Frontal cortex (tissue), 4 donors: ENCODE measurements around the gene KDELR3. TPM values are rescaled to one million over a fixed set of nuclear protein-coding genes. Genes with fewer than 3 reads are reported as not detected.
A peak's percentile ranks its signal among the peaks of the same experiment; 100 is the strongest.

ENCODE experiments used
- DNase-seq, 2 donors: peaks; one replicate each; pipeline ENCODE4 v3.0.0; 2012; ENCODE audit warnings: low spot score in 2 of 2
- FAIRE-seq: peaks from 2 replicates; lab custom pipeline; 2012; peaks lifted over from hg19 to GRCh38; lab: Jason Lieb, UNC
- total RNA-seq: library from RNA; depleted of rRNA; stranded (reverse); fragments of >200 nt; gene quantifications from one replicate; pipeline ENCODE4 v1.2.3, GENCODE V29; 2014
- donor health status: control.
- donor health status: control.
- donor health status: control.

KDELR3 gene
- total RNA-seq, 1 donor from 2014 or later, result 1.2 TPM

DNA sequence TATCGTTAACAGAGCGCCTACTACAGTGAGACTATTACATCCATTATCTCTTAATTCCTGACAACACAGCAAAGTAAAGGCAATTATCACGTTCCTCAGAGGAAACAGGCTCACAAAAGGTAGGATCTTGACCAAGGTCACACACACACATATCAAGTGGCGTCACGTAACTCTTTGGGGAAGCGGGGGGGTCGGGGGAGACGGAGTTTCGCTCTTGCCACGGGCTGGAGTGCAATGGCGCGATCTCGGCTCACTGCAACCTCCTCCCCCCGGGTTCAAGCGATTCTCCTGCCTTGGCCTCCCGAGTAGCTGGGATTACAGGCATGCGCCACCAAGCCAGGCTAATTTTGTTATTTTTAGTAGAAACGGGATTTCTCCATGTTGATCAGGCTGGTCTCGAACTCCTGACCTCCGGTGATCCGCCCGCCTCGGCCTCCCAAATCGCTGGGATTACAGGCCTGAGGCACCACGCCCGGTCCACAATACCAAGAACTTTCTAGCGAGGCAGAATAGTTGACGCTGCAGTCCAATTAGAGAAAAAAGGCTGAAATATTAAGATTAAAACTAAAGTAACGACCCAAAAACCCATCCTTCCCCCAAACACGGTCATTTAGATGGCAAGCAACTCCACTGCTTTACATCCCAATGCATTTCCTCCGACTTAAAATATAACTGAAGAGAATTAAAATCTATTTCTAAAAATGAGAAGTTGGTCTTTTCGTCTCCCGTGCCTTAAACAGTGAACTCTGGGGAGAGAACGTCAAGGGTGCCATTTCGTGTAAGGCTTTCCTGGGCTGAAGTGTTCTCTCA lies 37.0 kb downstream of the KDELR3 start:
- DNase-seq (no peak), FAIRE-seq (no peak)

DNA sequence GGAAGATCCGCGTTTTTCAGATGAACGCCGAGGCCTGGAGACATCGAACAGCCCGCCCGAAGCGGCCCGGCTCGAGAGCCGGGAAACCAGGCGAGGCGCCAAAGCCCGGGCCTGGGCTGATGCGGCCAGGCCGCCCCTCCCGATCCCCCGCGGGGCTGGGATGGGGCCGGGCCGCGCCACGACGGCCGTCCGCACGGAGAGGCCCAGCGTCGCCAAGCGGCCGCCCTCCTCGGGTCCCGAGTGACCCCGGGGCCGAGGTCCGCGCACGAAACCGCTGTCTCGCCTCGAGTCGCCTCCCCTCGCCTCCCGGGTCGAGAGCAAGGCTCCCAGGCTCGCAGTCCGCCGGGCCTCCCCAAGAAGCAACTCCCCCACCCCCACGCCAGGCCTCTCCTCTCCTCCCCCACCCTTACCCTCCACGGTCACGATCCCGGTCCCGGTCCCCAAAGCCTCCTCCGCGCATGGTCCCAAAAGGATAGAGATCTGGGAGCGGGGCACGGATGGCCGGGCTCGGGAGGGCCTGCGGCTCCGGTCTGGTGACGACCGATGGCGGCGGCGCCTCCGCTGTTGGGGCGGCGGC lies 37.7 kb downstream of the KDELR3 start:
- DNase-seq (peak; percentile 76 to 82), FAIRE-seq (no peak)

GRCh38 chr22:38506118-38506962 lies 38.4 kb downstream of the KDELR3 start, which contains the start of gene DDX17:
Gene DDX17 (minus strand): TSS chr22:38506311.
- DNase-seq (peak; percentile 88 to 93), FAIRE-seq (no peak)

DNA sequence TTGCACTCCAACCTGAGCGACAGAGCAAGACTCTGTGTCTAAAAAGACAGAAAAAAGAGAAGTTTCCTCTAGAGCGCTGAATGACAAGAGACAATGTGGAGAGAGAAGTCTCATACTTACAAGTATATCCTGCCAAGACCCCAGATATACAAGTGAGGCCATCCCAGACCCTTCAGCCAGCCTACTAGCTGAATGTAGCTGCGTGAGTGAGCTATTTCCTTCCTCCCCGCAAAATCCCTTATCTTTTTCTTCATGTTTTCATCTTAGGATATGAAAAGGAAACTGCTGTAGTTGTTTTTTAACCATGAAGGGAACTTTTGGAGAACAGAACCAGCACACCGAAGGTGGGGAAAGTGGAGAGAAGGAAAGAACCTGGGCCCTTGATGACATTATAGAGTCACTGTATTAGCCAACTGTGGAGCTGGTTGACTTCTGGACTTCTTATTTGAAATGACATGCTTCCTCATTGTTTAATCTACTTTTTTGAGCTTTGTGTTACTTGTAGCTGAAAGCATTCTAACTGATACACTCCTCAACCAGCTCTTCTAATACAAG lies 42.6 kb downstream of the KDELR3 start:
- DNase-seq, result no peak
- no peak for FAIRE-seq

- FAIRE-seq (no peak), DNase-seq (no peak)
These were observed 45.2 kb downstream of the KDELR3 start for GRCh38 chr22:38513063-38513462.

- DNase-seq (no peak), FAIRE-seq (no peak)
These were observed 50.7 kb downstream of the KDELR3 start for GRCh38 chr22:38518620-38519019.

DNA sequence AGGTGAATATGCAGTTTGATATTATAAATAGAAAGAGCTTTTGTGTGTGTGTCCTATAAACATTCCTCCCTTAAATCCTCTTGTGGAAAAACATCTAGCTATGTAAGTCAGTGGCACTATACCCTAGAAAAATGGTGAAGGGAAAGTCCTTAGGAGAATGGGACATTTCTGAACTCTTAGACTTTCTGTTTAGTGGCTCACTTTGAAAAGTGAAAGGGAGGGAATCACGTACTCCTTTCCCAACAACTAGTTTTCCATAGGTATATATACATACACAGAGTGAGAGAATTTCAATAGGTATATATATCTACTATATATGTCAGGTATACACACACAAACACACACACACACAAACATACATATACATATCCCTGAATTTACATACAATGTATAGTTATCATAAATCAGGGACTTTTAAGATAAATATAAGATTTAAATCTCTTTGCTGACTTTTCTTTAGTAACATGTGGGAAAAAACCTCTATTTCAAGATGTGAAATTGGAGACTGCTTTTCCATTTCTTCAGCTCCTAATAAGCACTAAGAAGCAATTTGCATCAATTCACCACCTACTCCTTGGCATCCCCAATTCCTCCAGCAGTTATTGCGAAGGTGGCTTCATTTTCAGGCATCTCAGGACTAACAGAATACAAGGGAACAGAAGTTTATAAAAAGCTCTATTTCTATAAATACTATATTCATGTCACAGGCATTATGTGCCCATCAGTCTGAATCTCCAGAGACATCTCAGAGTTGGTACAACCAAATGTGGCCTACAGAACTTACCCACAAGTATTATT lies 51.8 kb downstream of the KDELR3 start:
- FAIRE-seq (no peak), DNase-seq (no peak)

DNA sequence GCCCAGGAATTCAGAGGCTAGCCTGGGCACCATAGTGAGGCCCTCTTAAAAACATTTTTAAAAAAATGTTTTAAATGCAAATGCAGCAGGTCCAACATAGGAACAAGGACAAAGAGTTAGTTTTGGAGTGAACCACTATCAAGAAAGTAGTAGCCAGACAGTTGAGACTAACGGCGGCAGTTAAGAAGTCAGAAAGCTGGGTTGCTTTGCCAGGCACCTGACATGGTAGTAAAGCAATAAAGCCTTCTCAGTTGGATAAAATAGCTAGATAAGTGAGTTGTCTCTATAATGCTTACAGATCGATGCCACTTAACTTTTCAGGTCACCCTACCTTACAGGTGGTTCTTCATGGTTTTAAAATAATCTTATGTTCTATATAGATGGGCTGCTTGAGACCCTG lies 55.1 kb downstream of the KDELR3 start:
- DNase-seq (no peak), FAIRE-seq (no peak)

DNA sequence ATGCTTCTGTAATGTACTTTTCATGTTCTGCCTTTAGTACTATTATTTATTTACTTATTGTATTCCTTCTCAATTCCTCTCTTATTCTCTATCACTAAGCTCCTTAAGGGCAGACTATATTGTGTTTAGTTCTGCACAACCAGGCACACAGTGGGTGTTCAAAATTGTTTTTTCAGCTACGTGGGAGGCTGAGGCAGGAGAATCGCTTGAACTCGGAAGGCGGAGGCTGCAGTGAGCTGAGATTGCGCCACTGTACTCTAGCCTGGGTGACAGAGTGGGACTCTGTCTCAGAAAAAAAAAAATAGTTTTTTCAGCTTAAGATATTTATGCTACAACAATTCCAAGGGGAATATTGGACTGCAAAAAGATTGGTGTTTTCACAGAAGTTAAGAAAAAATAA lies 55.6 kb downstream of the KDELR3 start:
- no peak for DNase-seq
- no peak for FAIRE-seq

GRCh38 chr22:38524429-38524828 lies 56.5 kb downstream of the KDELR3 start:
- FAIRE-seq (no peak), DNase-seq (no peak)

DNA sequence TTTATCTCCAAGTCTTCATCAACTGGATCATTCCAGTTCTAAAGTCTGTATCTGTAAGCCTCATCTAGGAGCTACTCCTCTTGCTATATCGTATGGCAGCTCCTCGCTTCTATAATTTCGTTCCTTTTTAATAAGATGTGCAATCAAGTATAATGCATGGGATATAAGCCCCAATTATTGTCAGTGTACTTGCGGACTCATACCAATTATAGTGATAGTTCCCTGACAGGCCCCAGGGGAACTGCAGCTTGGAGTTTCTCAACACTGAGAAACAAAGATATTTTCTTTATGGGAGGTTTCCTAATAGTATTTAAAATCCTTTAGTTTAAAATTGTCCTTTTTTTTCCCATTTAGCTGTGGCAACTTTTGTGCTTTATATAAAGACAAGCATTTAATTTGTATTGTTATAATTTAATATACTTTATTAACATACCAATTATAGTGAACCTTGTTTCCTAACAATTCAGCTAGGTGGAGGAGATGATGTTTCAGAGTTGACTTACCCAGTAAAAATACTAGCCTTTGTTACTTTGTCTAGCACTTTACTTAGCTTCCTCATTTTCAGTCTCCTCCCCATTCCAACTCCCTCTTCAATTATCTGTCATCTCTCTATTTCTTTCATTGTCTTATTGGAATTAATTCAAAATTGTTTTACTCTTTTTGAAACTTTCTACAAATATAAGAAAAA lies 63.5 kb downstream of the KDELR3 start:
- FAIRE-seq (no peak), DNase-seq (no peak)

Other genes with a start within 250 kb of the KDELR3 start
- 6.9 TPM for gene TMEM184B, start 195.1 kb upstream of the KDELR3 start, total RNA-seq
- gene CSNK1E, start 150.7 kb upstream of the KDELR3 start, total RNA-seq, result 197 TPM
- gene KCNJ4, start 12.9 kb upstream of the KDELR3 start, total RNA-seq, result 12.2 TPM
- gene DDX17, start 38.2 kb downstream of the KDELR3 start, total RNA-seq, result 662 TPM
- 4.5 TPM for gene DMC1, start 102.1 kb downstream of the KDELR3 start, total RNA-seq
- gene FAM227A, start 188.3 kb downstream of the KDELR3 start, total RNA-seq, result 4.9 TPM
- 18.3 TPM for gene CBY1, start 188.5 kb downstream of the KDELR3 start, total RNA-seq
- gene TOMM22, start 213.9 kb downstream of the KDELR3 start, total RNA-seq, result 66.4 TPM
- gene JOSD1, start 232.8 kb downstream of the KDELR3 start, total RNA-seq, result 54.6 TPM
- 34.6 TPM for gene GTPBP1, start 237.8 kb downstream of the KDELR3 start, total RNA-seq